HT1080 (cell line): ENCODE data around the gene DGKE. TPM values are rescaled to one million over a fixed set of nuclear protein-coding genes. Genes with fewer than 3 reads are reported as not detected.

Source experiments
- DNase-seq: peaks from one replicate; pipeline ENCODE4 v3.0.0-alpha.2; 2015; ENCODE audit warnings: low read depth
- total RNA-seq: library from RNA; depleted of rRNA; stranded (reverse); fragments of >200 nt; shearing (Covaris generic); gene quantifications from 2 replicates; pipeline ENCODE4 v1.2.3, GENCODE V29; 2014

Gene DGKE
- total RNA-seq, 1 experiment from 2014 or later = 6.1 TPM

GRCh38 chr17:56887552-56888467 lies 53.9 kb downstream of the DGKE start:
- peak; percentile 50 for DNase-seq

- no peak for DNase-seq
Measured at GRCh38 chr17:56890390-56890789, 56.4 kb downstream of the DGKE start.

- no peak for DNase-seq
Measured at GRCh38 chr17:56890906-56891674, 57.1 kb downstream of the DGKE start.

- no peak for DNase-seq
Measured at GRCh38 chr17:56891751-56892150, 57.8 kb downstream of the DGKE start.

- DNase-seq = no peak
Measured at GRCh38 chr17:56892333-56892732, 58.4 kb downstream of the DGKE start.

GRCh38 chr17:56893503-56893902 lies 59.6 kb downstream of the DGKE start:
- DNase-seq = no peak

- no peak for DNase-seq
Measured at GRCh38 chr17:56894859-56895455, 61.0 kb downstream of the DGKE start.

GRCh38 chr17:56896217-56896967 lies 62.4 kb downstream of the DGKE start:
- no peak for DNase-seq

- DNase-seq = no peak
Measured at GRCh38 chr17:56896968-56897359, 63.0 kb downstream of the DGKE start.

- DNase-seq = no peak
Measured at GRCh38 chr17:56897646-56898424, 63.9 kb downstream of the DGKE start.

- no peak for DNase-seq
Measured at GRCh38 chr17:56898874-56899273, 64.9 kb downstream of the DGKE start.

- DNase-seq = no peak
Measured at GRCh38 chr17:56899403-56899802, 65.5 kb downstream of the DGKE start.

- peak; percentile 89 for DNase-seq
Measured at GRCh38 chr17:56902348-56902747, 68.4 kb downstream of the DGKE start.

- no peak for DNase-seq
Measured at GRCh38 chr17:56903560-56903959, 69.6 kb downstream of the DGKE start.

- DNase-seq = peak; percentile 36
Measured at GRCh38 chr17:56908001-56908542, 74.1 kb downstream of the DGKE start.

- DNase-seq = no peak
Measured at GRCh38 chr17:56909742-56910508, 76.0 kb downstream of the DGKE start.

GRCh38 chr17:56910509-56911235 lies 76.7 kb downstream of the DGKE start:
- DNase-seq = no peak

GRCh38 chr17:56912105-56912999 lies 78.4 kb downstream of the DGKE start:
- no peak for DNase-seq
